ENCODE measurements around the gene SHCBP1.

DNA sequence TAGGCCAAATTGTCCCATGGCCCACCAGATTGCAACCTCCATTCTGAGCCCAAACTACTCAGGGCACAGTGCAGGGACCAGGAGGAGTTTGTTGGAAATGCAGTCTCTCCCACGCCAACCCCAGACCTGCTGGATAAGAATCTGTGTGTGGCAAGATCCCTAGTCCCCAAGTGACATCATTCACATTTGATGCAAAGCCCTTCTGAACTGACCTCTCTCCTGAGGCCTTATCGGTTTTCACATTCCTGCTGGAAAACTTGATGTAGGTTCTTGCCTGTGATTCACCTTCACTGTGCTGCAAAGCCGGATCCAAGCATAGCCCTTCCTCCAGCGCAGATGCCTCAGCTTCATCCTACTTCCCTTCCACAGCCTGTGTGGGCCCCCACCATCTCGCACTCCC, 6.6 kb upstream of the SHCBP1 start:
- no peak for TF ChIP-seq SUZ12 (IDR thresholded peaks at IDR 0.05; ENCODE audit: extremely low read depth, insufficient read depth, insufficient read length)
- no peak for TF ChIP-seq ZNF274 (IDR thresholded peaks at IDR 0.05; ENCODE audit: low read depth, low read length)

Data from NT2/D1 (cell line).